ENCODE measurements around the gene HSP90B1. TPM values are rescaled to one million over a fixed set of nuclear protein-coding genes. Genes with fewer than 3 reads are reported as not detected.

HSP90B1 gene
- polyA plus RNA-seq, 1 experiment = 272 TPM

DNA sequence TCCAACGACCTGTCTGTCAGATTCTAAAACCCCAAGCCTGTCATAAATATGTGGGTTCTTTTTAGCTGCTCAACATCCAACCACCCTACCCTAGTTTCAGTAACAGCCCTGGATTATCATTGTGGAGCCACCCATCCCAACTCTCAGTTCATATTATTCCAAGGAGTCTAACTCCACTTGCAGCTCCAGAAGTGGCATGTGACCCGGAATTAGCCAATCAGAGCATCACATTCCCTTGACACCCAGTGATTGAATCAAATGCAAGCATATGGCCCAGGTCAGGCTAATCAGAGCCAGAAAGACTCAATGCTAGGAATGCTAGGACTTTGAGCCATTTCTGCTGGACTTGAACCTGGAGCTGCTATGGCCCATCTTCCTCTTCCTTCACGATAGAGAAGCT lies 17.1 kb upstream of the HSP90B1 start:
- ChIA-PET POLR2A (interaction anchor here (0.9 kb wide), 1 partner anchor 17 kb away, joined by 3 read pairs; the partner anchor contains the start of gene HSP90B1), CTCF (interaction anchor here (1.4 kb wide), 1 partner anchor 14 kb away, joined by 4 read pairs; no protein-coding TSS in a partner anchor)
- Histone ChIP-seq H3K4me3 (ENCODE audit: low read depth, low read length) (no peak overlapping the region), H3K27me3 (ENCODE audit: control insufficient read depth, insufficient read depth, low read length) (no peaks in the 10 kb centered on the region), H3K36me3 (ENCODE audit: control insufficient read depth, insufficient read depth, low read length) (no peaks in the 10 kb centered on the region)
- no peak for DNase-seq (ENCODE audit: low read depth)
- TF ChIP-seq, protein P1, sequence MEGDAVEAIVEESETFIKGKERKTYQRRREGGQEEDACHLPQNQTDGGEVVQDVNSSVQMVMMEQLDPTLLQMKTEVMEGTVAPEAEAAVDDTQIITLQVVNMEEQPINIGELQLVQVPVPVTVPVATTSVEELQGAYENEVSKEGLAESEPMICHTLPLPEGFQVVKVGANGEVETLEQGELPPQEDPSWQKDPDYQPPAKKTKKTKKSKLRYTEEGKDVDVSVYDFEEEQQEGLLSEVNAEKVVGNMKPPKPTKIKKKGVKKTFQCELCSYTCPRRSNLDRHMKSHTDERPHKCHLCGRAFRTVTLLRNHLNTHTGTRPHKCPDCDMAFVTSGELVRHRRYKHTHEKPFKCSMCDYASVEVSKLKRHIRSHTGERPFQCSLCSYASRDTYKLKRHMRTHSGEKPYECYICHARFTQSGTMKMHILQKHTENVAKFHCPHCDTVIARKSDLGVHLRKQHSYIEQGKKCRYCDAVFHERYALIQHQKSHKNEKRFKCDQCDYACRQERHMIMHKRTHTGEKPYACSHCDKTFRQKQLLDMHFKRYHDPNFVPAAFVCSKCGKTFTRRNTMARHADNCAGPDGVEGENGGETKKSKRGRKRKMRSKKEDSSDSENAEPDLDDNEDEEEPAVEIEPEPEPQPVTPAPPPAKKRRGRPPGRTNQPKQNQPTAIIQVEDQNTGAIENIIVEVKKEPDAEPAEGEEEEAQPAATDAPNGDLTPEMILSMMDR (IDR thresholded peaks at IDR 0.05; ENCODE audit: insufficient read depth, low read depth, low read length) = no peak

DNA sequence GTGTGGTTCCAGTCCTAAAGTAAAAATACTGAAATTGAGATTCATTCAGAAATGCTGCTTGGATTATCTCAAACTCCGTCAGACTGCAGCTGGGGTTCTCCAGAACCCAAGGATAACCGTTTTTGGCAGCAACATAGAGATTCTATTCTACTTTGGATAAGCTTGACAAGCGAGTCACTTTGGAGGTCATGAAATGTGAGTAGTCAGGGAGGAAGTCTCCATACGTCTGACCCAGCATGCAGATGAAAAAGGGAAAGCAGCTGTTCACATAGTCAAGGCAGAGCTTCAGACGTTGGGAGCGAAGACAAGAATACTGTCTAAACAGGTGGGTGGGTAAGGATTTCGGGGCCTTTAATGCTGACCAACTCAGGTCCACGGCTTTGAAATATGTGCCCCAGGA lies 14.9 kb upstream of the HSP90B1 start:
- ChIA-PET POLR2A (interaction anchor here (0.7 kb wide), 1 partner anchor 15 kb away, joined by 3 read pairs; the partner anchor contains the start of gene HSP90B1), CTCF (interaction anchor here (1.1 to 1.3 kb wide), 2 partner anchors 38 to 194 kb away, joined by 3 to 5 read pairs; no protein-coding TSS in a partner anchor)
- H3K4me3 ChIP-seq (ENCODE audit: low read depth, low read length) = no peak overlapping the region
- TF ChIP-seq, protein P1 (IDR thresholded peaks at IDR 0.05; ENCODE audit: insufficient read depth, low read depth, low read length) = no peak
- no peak for DNase-seq (ENCODE audit: low read depth)
- no peaks in the 10 kb centered on the region for H3K27me3 ChIP-seq (ENCODE audit: control insufficient read depth, insufficient read depth, low read length)
- H3K36me3 ChIP-seq (ENCODE audit: control insufficient read depth, insufficient read depth, low read length) = no peaks in the 10 kb centered on the region

DNA sequence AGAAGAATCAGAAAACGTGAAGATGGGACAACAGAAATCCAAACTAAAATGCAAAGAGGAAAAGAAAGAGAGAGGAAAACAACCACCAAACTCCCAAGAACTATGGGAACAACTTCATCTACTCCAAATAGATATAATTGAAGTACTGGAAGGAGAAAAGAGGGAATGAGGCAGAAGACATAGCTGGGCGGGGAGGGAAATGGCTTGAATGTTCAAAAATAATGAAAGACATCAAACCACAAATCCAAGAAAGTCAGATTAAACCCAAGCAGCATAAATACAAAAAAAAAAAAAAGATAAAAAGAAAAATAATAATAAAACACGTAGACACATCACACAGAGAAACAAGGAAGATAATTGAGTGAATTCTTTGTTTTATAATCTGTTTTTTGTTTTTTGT lies 12.3 kb upstream of the HSP90B1 start:
- TF ChIP-seq, protein P1 (IDR thresholded peaks at IDR 0.05; ENCODE audit: insufficient read depth, low read depth, low read length) = no peak
- H3K36me3 ChIP-seq (ENCODE audit: control insufficient read depth, insufficient read depth, low read length) = no peaks in the 10 kb centered on the region
- no peak overlapping the region for H3K4me3 ChIP-seq (ENCODE audit: low read depth, low read length)
- CTCF ChIA-PET = no interaction called here
- H3K27me3 ChIP-seq (ENCODE audit: control insufficient read depth, insufficient read depth, low read length) = no peaks in the 10 kb centered on the region
- no peak for DNase-seq (ENCODE audit: low read depth)
- POLR2A ChIA-PET = no interaction called here

DNA sequence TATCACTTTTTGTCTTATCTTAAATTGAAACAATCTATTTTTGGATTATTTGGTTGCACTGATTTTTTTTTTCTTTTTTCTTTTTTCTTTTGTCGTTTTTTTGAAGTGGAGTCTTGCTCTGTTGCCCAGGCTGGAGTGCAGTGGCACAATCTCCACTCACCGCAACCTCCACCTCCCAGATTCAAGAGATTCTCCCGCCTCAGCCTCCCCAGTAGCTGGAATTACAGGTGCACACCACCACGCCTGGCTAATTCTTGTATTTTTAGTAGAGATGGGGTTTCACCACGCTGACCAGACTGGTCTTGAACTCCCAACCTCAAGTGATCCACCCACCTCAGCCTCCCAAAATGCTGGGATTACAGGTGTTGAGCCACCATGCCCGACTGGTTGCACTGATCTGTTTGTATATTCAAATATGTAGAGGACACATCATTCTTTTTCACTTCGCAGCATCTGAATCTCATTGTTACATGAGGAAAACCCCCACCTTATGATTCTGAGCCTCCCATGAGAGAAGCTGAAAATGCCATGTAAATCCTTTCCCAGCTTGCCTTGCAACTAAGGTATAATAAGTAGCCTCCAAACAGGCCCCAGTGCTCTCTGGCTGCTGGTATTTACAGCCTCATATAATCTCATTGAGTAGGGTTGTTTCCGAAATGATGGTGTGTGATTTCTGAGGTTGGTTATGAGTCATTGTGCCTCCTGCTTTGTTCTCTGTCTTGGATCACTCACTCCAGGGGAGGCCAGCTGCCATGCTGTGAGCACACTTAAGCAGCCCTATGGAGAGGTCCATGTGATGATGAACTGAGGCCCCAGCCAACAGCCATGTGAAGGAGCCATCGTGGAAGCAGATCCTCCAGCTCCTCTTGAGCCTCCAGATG lies 5.2 kb upstream of the HSP90B1 start:
- Histone ChIP-seq H3K27me3 (ENCODE audit: control insufficient read depth, insufficient read depth, low read length) (no peaks in the 10 kb centered on the region), H3K4me3 (ENCODE audit: low read depth, low read length) (no peak overlapping the region), H3K36me3 (ENCODE audit: control insufficient read depth, insufficient read depth, low read length) (no peaks in the 10 kb centered on the region)
- CTCF ChIA-PET = no interaction called here
- TF ChIP-seq, protein P1 (IDR thresholded peaks at IDR 0.05; ENCODE audit: insufficient read depth, low read depth, low read length) = no peak
- DNase-seq (ENCODE audit: low read depth) = peak; percentile 40
- POLR2A ChIA-PET = no interaction called here

DNA sequence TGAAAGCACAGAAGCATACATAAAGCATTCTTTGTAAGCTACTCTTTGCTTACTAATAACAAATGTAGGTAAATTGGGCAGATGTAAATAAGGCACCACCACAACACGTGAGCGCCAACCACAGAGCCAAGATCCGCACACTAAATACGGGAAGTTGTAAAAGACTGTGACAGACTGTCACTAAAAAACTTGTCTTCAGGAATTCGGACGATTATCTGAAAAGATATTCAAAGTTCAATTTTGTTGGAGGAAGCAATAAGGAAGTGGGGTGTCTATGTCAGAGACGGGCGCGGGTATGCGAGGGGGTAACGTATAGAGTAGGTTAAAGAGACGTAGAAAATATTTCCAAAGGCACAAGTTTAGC lies 1.5 kb upstream of the HSP90B1 start:
- Histone ChIP-seq H3K36me3 (ENCODE audit: control insufficient read depth, insufficient read depth, low read length) (peaks cover 2% of the 10 kb centered on the region), H3K4me3 (ENCODE audit: low read depth, low read length) (peak overlapping the region; percentile 48), H3K27me3 (ENCODE audit: control insufficient read depth, insufficient read depth, low read length) (no peaks in the 10 kb centered on the region)
- TF ChIP-seq, protein P1 (IDR thresholded peaks at IDR 0.05; ENCODE audit: insufficient read depth, low read depth, low read length) = no peak
- ChIA-PET CTCF (no interaction called here), POLR2A (no interaction called here)
- DNase-seq (ENCODE audit: low read depth) = no peak
